ENCODE data around the gene ACTR3C. TPM values are rescaled to one million over a fixed set of nuclear protein-coding genes. Genes with fewer than 3 reads are reported as not detected.

Gene ACTR3C
- total and polyA plus RNA-seq, 2 of the 13 experiments (the other 11 are each of a cell fraction or from before 2014, with no cell fraction given), result 3.8 to 7.5 TPM

GRCh38 chr7:150335774-150336112, 12.4 kb upstream of the ACTR3C start:
- ChIA-PET CTCF (ENCODE audit: low intra/inter-chr PET ratio, low total read pairs) (no interaction called here), POLR2A (interaction anchor here (1.5 to 2.4 kb wide), 3 partner anchors 11 to 53 kb away, joined by 4 to 9 read pairs (median 5); partner anchors contain the start of genes ACTR3C and LRRC61)
- ATAC-seq, result no peak
- in situ Hi-C loops (cut with HindIII; ENCODE audit: extremely low pct_ligation_motif_present, low pct_unique_long_range_greater_than_20kb), result no loop called here
- Histone ChIP-seq H3K4me2 (ENCODE audit: low read depth, low read length) (no peak overlapping the region), H3K4me3 (replicated peaks in 1 of 3; ENCODE audit: insufficient read depth in 1 of 3, low read depth in 2 of 3, low read length in 3 of 3) (no peak overlapping the region), H4K20me1 (ENCODE audit: insufficient read depth, low read length) (peaks cover 2% of the 10 kb centered on the region; the same call in 1 of the 2 replicates), H3K27ac (ENCODE audit: extremely low read length, insufficient read depth, low read length) (no peak overlapping the region), H3K27me3 (ENCODE audit: control insufficient read depth in 1 of 2, insufficient read depth in 2 of 2, low read length in 2 of 2) (no peaks in the 10 kb centered on the region), H3K9me3 (ENCODE audit: low read length) (no peaks in the 10 kb centered on the region), H3K4me1 (ENCODE audit: insufficient read depth, low read length) (peaks cover 18% of the 10 kb centered on the region), H3K9ac (ENCODE audit: insufficient read depth, low read depth, low read length) (no peak overlapping the region), H2AFZ (ENCODE audit: low read length) (no peak overlapping the region), H3K79me2 (ENCODE audit: insufficient read depth, low read length) (no peaks in the 10 kb centered on the region), H3K36me3 (replicated peaks in 1 of 2; ENCODE audit: control insufficient read depth in 1 of 2, insufficient read depth in 2 of 2, low read length in 2 of 2) (peaks cover 8 to 22% of the 10 kb centered on the region in 2 experiments; a peak in 4 of 5 replicates)
- 85% methylated on average over 4 of the region's 6 CpGs for WGBS (ENCODE audit: low lambda C conversion rate)
- BruUV-seq (replicated peaks), result no TSS peak
- FAIRE-seq, result no peak
- DNase-seq (ENCODE audit: low spot score), result no peak
- intact Hi-C loops (cut with micrococcal nuclease; ENCODE audit: unreplicated experiment), result no loop called here
- TF ChIP-seq MED1 (CRISPR knock-in tag; IDR thresholded peaks at IDR 0.05) (no peak), ZNF713 (CRISPR knock-in tag; IDR thresholded peaks at IDR 0.05) (no peak), TERF1 (CRISPR knock-in tag; IDR thresholded peaks at IDR 0.05) (no peak), POGK (CRISPR knock-in tag; conservative IDR thresholded peaks at IDR 0.05) (no peak), ZBTB40 (IDR thresholded peaks at IDR 0.05) (no peak), ZBTB40 (CRISPR knock-in tag; IDR thresholded peaks at IDR 0.05) (no peak), ZC3H13 (CRISPR knock-in tag; IDR thresholded peaks at IDR 0.05) (no peak), HNRNPLL (IDR thresholded peaks at IDR 0.05; ENCODE audit: low read depth, low read length, poor library complexity, severe bottlenecking) (no peak), GFI1 (CRISPR knock-in tag; IDR thresholded peaks at IDR 0.05; ENCODE audit: borderline replicate concordance) (no peak), ZNF678 (CRISPR knock-in tag; IDR thresholded peaks at IDR 0.05) (no peak), RELA (CRISPR knock-in tag; IDR thresholded peaks at IDR 0.05) (no peak), CREB3 (CRISPR knock-in tag; IDR thresholded peaks at IDR 0.05) (no peak)

Data from HepG2 (cell line).